Posterior vena cava (tissue), 2 donors: ENCODE results near the gene ANGPTL5. TPM values are rescaled to one million over a fixed set of nuclear protein-coding genes. Genes with fewer than 3 reads are reported as not detected.
"Not testable (repeated sequence)": the region's sequence is repeated elsewhere in the genome, so short reads cannot be mapped to it uniquely, and the experiment has no call there.

Experiments used
- DNase-seq: peaks from one replicate; pipeline ENCODE4 v3.0.0-alpha.2; 2020; ENCODE audit warnings: low spot score
- intact Hi-C, 2 donors: fragments of 100-400 bp; cut with DNase I; formaldehyde crosslinking; loops; one replicate each; pipeline versions ENCODE4 v1.14.1 to v1.14.2; 2022 to 2023
- long read RNA-seq, 2 donors: library from polyadenylated mRNA; unstranded; transcript quantifications; one replicate each; pipeline ENCODE4 v2.0.0, GENCODE V29; 2020 to 2021
- total RNA-seq, 2 donors: library from RNA; stranded (reverse); fragmentation: NEBNext Ultra II Directional; extraction: Animal tissue kit (Norgen Biotek cat#: 25700); gene quantifications; one replicate each; pipeline ENCODE4 v1.2.1, GENCODE V29; 2021
- donor health status: DM: yes; HTN: yes; CAD: no.
- donor health status: DM: yes; HTN: yes; CAD: no.

The ANGPTL5 gene
- total RNA-seq = 1 to 10 TPM; 1.1 to 6.8 TPM
- long read RNA-seq, donor 1, partial matches to known transcripts = 1 of 3 reads
- long read RNA-seq, donor 1, other reads (novel, unspliced or antisense) = 2 of 3 reads
- long read RNA-seq, donor 2, partial matches to known transcripts = 2 of 4 reads
- long read RNA-seq, donor 2, other reads (novel, unspliced or antisense) = 2 of 4 reads

GRCh38 chr11:101916422-101916821 lies at the start of gene ANGPTL5:
Gene ANGPTL5 (minus strand): TSS chr11:101916522. CDS start chr11:101907909, 8,613 bp downstream.
- no peak for DNase-seq
- intact Hi-C loops = no loop called here

GRCh38 chr11:101964200-101964599 lies 47.9 kb upstream of the ANGPTL5 start:
- DNase-seq, intact Hi-C loops: not testable (repeated sequence)

GRCh38 chr11:101960231-101960630 lies 43.9 kb upstream of the ANGPTL5 start:
- intact Hi-C loops = no loop called here
- DNase-seq = no peak

GRCh38 chr11:101955701-101956100 lies 39.4 kb upstream of the ANGPTL5 start:
- no peak for DNase-seq
- intact Hi-C loops = no loop called here

GRCh38 chr11:101955278-101955677 lies 39.0 kb upstream of the ANGPTL5 start:
- intact Hi-C loops = no loop called here
- DNase-seq = no peak

GRCh38 chr11:101949680-101950220 lies 33.4 kb upstream of the ANGPTL5 start:
- DNase-seq = no peak
- intact Hi-C loops = no loop called here

GRCh38 chr11:101945448-101945847 lies 29.1 kb upstream of the ANGPTL5 start:
- intact Hi-C loops = no loop called here
- DNase-seq = no peak

GRCh38 chr11:101944923-101945322 lies 28.6 kb upstream of the ANGPTL5 start:
- intact Hi-C loops = no loop called here

GRCh38 chr11:101940901-101941520 lies 24.7 kb upstream of the ANGPTL5 start:
- intact Hi-C loops = no loop called here

More at GRCh38 chr11:101944923-101945322, 28.6 kb upstream of the ANGPTL5 start:
- no peak for DNase-seq

GRCh38 chr11:101931692-101932091 lies 15.4 kb upstream of the ANGPTL5 start:
- intact Hi-C loops = no loop called here
- no peak for DNase-seq

More at GRCh38 chr11:101940901-101941520, 24.7 kb upstream of the ANGPTL5 start:
- no peak for DNase-seq

- no peak for DNase-seq
Observed at GRCh38 chr11:101929294-101929915, 13.1 kb upstream of the ANGPTL5 start.

GRCh38 chr11:101923554-101923953 lies 7.2 kb upstream of the ANGPTL5 start:
- intact Hi-C loops = no loop called here
- DNase-seq = no peak

More at GRCh38 chr11:101929294-101929915, 13.1 kb upstream of the ANGPTL5 start:
- intact Hi-C loops = no loop called here

GRCh38 chr11:101920992-101921391 lies 4.7 kb upstream of the ANGPTL5 start:
- no peak for DNase-seq
- intact Hi-C loops = no loop called here

GRCh38 chr11:101917226-101917625 lies 904 bp upstream of the ANGPTL5 start:
- DNase-seq = no peak
- intact Hi-C loops = no loop called here

GRCh38 chr11:101915791-101916291 lies 481 bp downstream of the ANGPTL5 start:
- intact Hi-C loops = no loop called here
- DNase-seq = no peak

- peak; percentile 98 for DNase-seq
- intact Hi-C loops = no loop called here
Observed at GRCh38 chr11:101914738-101915426, 1.4 kb downstream of the ANGPTL5 start, which contains the start of gene CEP126. Gene CEP126 (plus strand): TSS chr11:101915010. CDS start chr11:101915285, 275 bp downstream.

GRCh38 chr11:101914341-101914737 lies 2.0 kb downstream of the ANGPTL5 start:
- DNase-seq = no peak
- intact Hi-C loops = no loop called here

- intact Hi-C loops = no loop called here
- no peak for DNase-seq
Observed at GRCh38 chr11:101913656-101914055, 2.7 kb downstream of the ANGPTL5 start.

- no peak for DNase-seq
- intact Hi-C loops = no loop called here
Observed at GRCh38 chr11:101912823-101913284, 3.5 kb downstream of the ANGPTL5 start.
